Measurements from ENCODE around the gene USP9X. TPM values are rescaled to one million over a fixed set of nuclear protein-coding genes. Genes with fewer than 3 reads are reported as not detected.

USP9X gene
- total RNA-seq, 1 donor from 2014 or later: 72.4 TPM

DNA sequence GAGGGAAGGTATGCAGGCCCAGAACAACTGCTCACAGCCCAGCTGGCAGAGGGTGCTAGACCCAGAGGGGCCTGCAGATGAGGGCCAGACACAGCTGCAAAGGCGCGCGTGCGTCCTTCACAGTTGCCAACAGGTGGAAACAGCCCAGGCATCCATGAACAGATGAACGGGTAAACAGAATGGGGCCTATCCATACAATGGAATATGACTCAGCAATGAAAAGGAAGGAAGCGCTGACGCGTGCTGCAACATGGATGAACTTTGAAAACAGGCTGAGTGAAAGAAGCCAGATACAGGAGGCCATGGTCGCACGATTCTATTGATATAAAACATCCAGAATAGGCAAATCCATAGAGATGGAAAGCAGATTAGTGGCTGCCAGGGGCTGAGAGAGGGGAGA is 165.6 kb downstream of the USP9X start:
- H3K4me3 ChIP-seq: no peak overlapping the region
- intact Hi-C loops (cut with DNase I): no loop called here
- H3K27me3 ChIP-seq: no peaks in the 10 kb centered on the region
- TF ChIP-seq POLR2A (IDR thresholded peaks at IDR 0.05) (no peak), POLR2AphosphoS5 (IDR thresholded peaks at IDR 0.05; ENCODE audit: insufficient read depth in 1 of 2, low read depth in 1 of 2) (no peak)
- TF ChIP-seq, protein P1, sequence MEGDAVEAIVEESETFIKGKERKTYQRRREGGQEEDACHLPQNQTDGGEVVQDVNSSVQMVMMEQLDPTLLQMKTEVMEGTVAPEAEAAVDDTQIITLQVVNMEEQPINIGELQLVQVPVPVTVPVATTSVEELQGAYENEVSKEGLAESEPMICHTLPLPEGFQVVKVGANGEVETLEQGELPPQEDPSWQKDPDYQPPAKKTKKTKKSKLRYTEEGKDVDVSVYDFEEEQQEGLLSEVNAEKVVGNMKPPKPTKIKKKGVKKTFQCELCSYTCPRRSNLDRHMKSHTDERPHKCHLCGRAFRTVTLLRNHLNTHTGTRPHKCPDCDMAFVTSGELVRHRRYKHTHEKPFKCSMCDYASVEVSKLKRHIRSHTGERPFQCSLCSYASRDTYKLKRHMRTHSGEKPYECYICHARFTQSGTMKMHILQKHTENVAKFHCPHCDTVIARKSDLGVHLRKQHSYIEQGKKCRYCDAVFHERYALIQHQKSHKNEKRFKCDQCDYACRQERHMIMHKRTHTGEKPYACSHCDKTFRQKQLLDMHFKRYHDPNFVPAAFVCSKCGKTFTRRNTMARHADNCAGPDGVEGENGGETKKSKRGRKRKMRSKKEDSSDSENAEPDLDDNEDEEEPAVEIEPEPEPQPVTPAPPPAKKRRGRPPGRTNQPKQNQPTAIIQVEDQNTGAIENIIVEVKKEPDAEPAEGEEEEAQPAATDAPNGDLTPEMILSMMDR (IDR thresholded peaks at IDR 0.05): no peak
- no peaks in the 10 kb centered on the region for H3K36me3 ChIP-seq
- DNase-seq (ENCODE audit: extremely low spot score in 2 of 2): no peak
- H3K4me1 ChIP-seq: peaks cover 6% of the 10 kb centered on the region
- no peaks in the 10 kb centered on the region for H3K9me3 ChIP-seq
- no peak overlapping the region for H3K27ac ChIP-seq

DNA sequence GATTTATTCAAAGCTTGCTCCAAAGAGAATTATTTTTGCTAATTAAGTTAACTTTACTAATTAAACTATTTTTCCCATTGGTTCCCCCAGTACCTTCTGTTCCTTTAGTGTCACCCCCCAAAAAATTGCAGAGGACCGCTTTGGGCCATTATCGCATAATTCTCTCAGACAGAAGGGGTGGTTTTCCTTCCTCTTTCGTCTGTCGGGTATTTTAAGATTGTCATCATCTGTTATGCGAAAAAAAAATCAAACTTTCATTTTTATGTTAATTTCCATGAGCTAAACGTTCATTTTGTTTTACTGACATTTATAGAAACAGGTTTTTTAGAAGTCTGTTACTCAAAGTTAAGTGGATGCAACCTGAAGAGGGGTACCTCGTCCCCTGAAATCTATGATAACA is 172.6 kb downstream of the USP9X start:
- Histone ChIP-seq H3K4me1 (peaks cover 6% of the 10 kb centered on the region), H3K27me3 (no peaks in the 10 kb centered on the region)
- DNase-seq (ENCODE audit: extremely low spot score in 2 of 2): no peak

DNA sequence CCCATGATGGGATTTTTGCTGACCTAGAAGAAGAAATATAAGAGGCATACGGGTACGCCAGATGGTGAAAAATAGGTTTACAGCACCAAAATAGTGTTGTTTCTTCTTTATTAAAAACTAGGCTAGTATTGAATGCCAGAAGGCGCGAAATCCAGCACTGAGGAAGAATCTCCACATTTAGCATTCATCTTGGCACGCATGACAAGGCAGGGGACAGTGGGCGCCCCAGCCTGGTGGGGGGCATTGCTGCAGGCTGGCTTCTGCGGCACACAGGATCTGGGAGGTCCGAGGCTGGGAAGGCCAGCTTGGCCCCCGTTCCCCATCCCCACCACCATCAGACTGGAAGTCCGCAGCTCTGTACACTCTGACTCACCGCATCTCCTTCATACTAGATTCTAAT is 173.0 kb downstream of the USP9X start:
- Histone ChIP-seq H3K27me3 (no peaks in the 10 kb centered on the region), H3K4me3 (no peak overlapping the region), H3K36me3 (no peaks in the 10 kb centered on the region), H3K27ac (no peak overlapping the region), H3K4me1 (peaks cover 2% of the 10 kb centered on the region), H3K9me3 (no peaks in the 10 kb centered on the region)
- intact Hi-C loops (cut with DNase I): no loop called here
- DNase-seq (ENCODE audit: extremely low spot score in 2 of 2): no peak
- no peak for TF ChIP-seq POLR2A (IDR thresholded peaks at IDR 0.05)
- no peak for TF ChIP-seq POLR2AphosphoS5 (IDR thresholded peaks at IDR 0.05; ENCODE audit: insufficient read depth in 1 of 2, low read depth in 1 of 2)
- TF ChIP-seq, protein P1 (IDR thresholded peaks at IDR 0.05): no peak

More for the DNA sequence above, 172.6 kb downstream of the USP9X start:
- intact Hi-C loops (cut with DNase I): no loop called here
- Histone ChIP-seq H3K36me3 (no peaks in the 10 kb centered on the region), H3K27ac (no peak overlapping the region), H3K4me3 (no peak overlapping the region), H3K9me3 (no peaks in the 10 kb centered on the region)
- TF ChIP-seq POLR2A (IDR thresholded peaks at IDR 0.05): no peak
- no peak for TF ChIP-seq POLR2AphosphoS5 (IDR thresholded peaks at IDR 0.05; ENCODE audit: insufficient read depth in 1 of 2, low read depth in 1 of 2)
- TF ChIP-seq, protein P1 (IDR thresholded peaks at IDR 0.05): no peak

DNA sequence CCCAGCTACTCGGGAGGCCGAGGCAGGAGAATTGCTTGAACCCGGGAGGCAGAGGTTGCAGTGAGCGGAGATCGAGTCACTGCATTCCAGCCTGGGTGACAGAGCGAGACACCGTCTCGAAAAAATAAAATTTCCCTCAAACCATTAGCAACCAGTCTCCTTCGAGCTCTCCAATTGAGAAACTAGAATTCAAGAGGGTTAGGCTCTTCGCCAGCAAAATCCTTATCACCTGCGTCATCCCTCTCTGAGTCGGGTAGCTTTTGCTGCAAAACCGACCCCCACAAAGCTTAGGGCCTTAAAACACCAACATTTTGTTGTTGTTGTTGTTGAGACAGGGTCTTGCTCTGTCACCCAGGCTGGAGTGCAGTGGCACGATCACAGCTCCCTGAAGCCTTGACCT is 173.6 kb downstream of the USP9X start:
- intact Hi-C loops (cut with DNase I): no loop called here
- H3K27me3 ChIP-seq: no peaks in the 10 kb centered on the region
- no peak for DNase-seq (ENCODE audit: extremely low spot score in 2 of 2)
- no peaks in the 10 kb centered on the region for H3K9me3 ChIP-seq
- H3K27ac ChIP-seq: no peak overlapping the region
- no peak overlapping the region for H3K4me3 ChIP-seq
- TF ChIP-seq POLR2AphosphoS5 (IDR thresholded peaks at IDR 0.05; ENCODE audit: insufficient read depth in 1 of 2, low read depth in 1 of 2): no peak
- no peaks in the 10 kb centered on the region for H3K4me1 ChIP-seq
- H3K36me3 ChIP-seq: no peaks in the 10 kb centered on the region

DNA sequence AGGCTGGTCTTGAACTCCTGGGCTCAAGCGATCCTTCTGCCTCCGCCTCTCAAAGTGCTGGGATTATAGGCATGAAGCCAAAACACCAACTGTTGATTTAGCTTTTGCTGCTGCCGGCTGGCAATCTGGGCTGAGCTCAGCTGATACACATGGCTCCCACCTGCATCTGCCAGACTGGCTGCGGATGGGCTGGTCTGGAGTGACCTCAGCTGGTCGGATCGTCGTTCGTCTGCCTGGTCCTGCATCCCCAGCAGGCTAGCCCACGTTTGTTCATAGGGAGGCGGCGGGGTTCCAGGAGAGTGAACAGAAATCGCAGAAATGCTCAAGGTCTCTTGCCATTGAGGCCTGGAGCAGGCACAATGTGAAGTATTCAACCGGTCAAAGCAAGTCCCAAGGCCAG is 174.3 kb downstream of the USP9X start:
- Histone ChIP-seq H3K36me3 (no peaks in the 10 kb centered on the region), H3K4me3 (no peak overlapping the region), H3K27ac (no peak overlapping the region), H3K9me3 (no peaks in the 10 kb centered on the region), H3K4me1 (no peaks in the 10 kb centered on the region), H3K27me3 (no peaks in the 10 kb centered on the region)
- intact Hi-C loops (cut with DNase I): no loop called here
- TF ChIP-seq, protein P1 (IDR thresholded peaks at IDR 0.05): no peak
- TF ChIP-seq POLR2A (IDR thresholded peaks at IDR 0.05): no peak
- TF ChIP-seq POLR2AphosphoS5 (IDR thresholded peaks at IDR 0.05; ENCODE audit: insufficient read depth in 1 of 2, low read depth in 1 of 2): no peak
- DNase-seq (ENCODE audit: extremely low spot score in 2 of 2): no peak

Measured in vagina (tissue), 2 donors.